Hippocampal formation (tissue), 2 donors: ENCODE results near the gene TRNP1.
A peak's percentile ranks its signal among the peaks of the same experiment; 100 is the strongest.
"Not testable (repeated sequence)": the region's sequence is repeated elsewhere in the genome, so short reads cannot be mapped to it uniquely, and the experiment has no call there.

Experiments used
- DNase-seq, 2 donors: peaks; one replicate each; lab custom pipeline; 2025; lab: John Stamatoyannopoulos, UW

Gene TRNP1, protein sequence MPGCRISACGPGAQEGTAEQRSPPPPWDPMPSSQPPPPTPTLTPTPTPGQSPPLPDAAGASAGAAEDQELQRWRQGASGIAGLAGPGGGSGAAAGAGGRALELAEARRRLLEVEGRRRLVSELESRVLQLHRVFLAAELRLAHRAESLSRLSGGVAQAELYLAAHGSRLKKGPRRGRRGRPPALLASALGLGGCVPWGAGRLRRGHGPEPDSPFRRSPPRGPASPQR

GRCh38 chr1:26993237-26994019 lies at the start of gene TRNP1:
TSS of gene TRNP1 (plus strand) at chr1:26993692. CDS start at chr1:26993787, 95 bp downstream.
- DNase-seq, result peak in 1 of 2 donors; percentile 48

GRCh38 chr1:26945138-26945537 lies 48.4 kb upstream of the TRNP1 start:
- DNase-seq, result no peak

DNA sequence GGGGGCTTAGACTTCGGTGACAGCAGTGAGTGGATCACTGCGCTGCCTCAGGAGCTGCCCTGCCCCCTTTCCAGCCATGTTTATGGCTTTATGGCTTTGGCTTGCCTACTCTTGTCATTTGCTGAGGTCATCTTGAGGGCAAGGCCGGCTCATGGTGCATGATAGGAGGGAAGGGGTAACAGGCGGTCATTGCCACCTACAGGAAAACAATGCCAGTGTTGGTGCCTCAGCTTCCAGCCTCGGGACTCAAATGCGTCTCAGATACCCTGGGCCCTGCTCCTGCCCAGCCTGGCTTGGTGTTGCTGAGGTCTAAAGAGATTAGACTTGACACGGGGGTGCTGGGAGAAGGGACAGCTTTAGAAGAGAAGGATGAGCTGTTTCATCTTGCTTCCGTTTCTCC lies 47.8 kb upstream of the TRNP1 start:
- DNase-seq, result no peak

DNA sequence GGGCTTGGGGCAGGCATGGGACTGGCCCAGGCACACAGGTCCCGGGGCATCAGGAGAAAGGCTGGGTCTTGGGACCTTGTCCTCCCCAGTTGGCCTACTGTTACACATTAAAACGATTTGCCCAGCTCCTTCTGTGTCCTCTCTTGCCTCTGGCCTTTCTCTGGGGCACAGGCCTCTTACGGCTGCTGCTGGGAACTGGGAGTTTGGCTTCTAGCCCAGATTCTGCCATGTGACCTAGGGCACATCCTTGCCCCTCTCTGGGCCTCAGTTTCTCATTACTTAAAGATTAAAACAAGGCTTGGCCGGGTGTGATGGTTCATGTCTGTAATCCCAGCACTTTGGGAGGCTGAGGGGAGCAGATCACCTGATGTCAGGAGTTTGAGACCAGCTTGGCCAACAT lies 47.2 kb upstream of the TRNP1 start:
- no peak for DNase-seq

- DNase-seq, result not testable (repeated sequence)
These were observed 44.8 kb upstream of the TRNP1 start for GRCh38 chr1:26948725-26949057.

- DNase-seq, result no peak
These were observed 44.1 kb upstream of the TRNP1 start for GRCh38 chr1:26949266-26949925.

DNA sequence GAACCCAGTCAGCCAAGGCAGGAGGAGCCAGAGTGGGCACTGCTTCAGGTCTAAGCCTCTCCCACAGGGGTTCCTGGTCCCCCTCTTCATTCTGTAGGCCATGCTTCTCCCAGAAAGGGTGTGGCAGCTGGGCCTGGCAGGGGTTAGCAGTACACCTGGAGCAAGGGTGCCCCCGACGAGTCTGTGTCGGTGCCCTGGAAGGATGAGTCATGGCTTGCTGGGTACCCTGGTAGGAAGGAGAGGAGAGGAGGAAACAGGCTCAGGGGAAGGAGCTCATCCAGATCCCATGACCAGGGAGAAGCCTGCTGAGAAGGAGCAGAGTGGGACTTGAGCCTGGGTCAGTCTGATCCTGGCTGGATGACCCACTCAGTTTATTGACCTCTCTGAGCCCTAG lies 43.6 kb upstream of the TRNP1 start:
- DNase-seq, result no peak

DNA sequence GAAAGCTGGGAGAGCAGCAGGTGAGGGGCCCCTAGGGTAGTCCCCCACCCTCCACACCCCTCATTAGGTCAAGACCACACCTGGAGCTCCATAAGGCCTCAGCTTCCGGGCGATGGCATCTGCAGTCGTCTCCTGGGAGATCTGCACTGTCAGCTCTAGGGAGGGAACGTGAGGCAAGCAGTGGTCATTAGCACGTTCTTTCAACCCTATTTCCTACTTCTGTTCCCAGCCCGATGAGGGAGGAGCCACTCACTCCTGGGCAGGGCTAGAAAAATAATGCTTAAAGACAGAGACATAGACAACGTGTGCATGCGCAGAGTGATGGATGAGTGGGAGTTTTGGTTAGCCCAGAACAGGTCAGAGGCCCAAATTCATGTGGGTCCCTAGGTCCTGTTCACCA lies 42.9 kb upstream of the TRNP1 start:
- no peak for DNase-seq

DNA sequence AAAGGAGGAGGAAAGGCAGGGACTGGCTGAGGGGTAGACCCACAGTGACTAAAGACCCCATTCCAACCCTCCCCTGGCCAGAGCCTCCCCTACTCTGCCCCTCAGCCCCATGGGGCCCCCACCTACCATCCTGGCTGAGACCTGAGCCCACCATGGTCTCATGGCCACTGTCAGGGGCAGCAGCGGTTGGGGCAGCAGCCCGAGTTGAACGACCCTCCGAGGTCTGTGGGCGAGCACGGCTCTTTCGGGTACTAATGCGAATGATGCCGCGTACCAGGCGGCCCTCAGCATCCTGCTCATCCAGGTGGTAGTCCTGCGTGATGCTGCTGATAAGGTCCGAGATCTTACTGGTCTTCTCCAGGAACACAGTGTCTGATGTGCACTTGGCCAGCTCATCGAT lies 42.3 kb upstream of the TRNP1 start:
- DNase-seq, result no peak

- no peak for DNase-seq
These were observed 41.5 kb upstream of the TRNP1 start for GRCh38 chr1:26951821-26952497.

- no peak for DNase-seq
These were observed 40.1 kb upstream of the TRNP1 start for GRCh38 chr1:26953374-26953773.

DNA sequence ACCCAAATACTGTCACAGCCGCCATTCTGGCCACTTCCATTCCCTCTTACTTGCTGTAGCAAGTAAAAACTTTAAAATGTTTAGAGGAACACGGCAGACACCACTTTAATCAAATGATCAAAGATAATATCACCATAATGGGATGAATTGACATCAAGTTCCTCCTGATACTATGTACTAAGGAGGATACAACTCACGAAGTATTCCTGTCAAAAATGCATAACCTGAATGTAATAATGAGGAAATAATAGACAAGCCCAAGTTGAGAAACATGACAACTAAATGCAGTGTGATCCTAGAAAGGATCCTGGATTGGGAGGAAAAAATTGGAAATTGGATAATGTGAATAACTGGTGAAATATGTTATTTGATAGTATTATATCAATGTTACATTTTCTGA lies 37.2 kb upstream of the TRNP1 start:
- no peak for DNase-seq

DNA sequence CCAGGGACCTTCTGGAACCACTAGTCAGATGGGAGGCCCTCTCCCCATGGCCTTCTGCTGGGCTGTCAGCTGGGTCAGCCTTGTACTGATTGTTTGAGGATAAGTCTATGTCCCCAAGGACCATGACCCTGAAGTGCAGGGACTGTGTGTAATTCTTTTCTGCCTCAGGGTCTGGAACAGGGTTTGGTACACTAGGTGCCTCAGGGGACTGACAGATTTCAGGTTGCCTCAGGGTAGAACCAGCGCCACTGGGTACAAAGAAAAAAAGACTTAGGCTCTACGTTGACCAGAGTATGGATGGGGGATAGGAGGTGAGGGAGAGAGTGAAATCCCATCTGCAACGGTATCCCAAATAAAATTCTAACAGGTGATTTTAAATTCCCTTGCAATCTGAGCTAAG lies 36.2 kb upstream of the TRNP1 start:
- no peak for DNase-seq

GRCh38 chr1:26959270-26959669 lies 34.2 kb upstream of the TRNP1 start:
- DNase-seq, result no peak

GRCh38 chr1:26959722-26960624 lies 33.5 kb upstream of the TRNP1 start, which contains the start of gene KDF1:
TSS of gene KDF1 (minus strand) at chr1:26960468. CDS start at chr1:26952380, 8,088 bp downstream.
- DNase-seq, result no peak

DNA sequence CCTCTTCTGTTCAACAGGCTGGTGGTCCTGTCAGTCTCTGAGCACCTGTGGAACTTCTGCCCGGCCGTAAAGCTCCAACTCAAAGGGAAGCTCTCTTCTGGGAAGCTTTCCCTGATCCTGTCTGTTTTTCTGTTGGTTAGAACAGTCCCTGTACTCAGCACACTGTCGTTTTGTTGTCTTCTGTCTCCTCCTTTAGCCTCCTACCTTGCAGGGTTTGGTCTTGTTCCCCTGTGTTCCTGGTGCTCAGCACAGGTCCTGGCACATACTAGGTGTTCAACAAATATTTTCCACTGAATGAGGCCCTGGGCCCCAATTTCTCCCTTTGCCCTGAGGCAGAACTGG lies 32.9 kb upstream of the TRNP1 start:
- no peak for DNase-seq

- no peak for DNase-seq
These were observed 31.7 kb upstream of the TRNP1 start for GRCh38 chr1:26961826-26962225.

DNA sequence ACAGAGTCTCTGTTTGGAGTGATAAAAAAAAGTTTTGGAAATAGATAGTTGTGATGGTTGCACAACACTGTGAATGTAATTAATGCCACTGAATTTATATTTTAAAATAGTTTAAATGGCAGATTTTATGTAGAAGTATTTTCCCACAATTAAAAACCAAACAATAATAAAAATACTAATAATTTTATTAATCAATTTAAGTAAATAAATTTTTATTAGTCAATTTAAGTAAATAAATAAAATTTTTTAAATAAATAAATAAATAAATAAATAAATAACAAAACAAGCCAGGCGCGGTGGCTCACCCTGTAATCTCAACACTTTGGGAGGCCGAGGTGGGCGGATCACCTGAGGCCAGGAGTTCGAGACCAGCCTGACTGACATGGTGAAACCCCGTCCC lies 28.3 kb upstream of the TRNP1 start:
- no peak for DNase-seq

DNA sequence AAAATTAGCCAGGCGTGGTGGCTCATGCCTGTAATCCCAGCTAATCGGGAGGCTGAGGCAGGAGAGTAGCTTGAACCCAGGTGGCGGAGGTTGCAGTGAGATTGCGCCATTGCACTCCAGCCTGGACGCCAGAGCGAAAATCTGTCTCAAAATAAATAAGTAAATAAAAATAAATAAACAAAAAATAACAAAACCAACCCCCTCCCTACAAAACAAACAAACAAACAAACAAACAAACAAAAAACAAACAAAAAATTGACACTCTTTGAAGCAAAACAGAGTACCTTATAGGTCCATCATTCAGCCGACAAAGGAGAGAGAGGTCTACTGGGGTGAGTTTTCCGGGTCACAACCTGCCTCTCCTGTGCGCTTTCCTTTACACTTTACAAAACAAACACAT lies 27.9 kb upstream of the TRNP1 start:
- DNase-seq, result no peak

GRCh38 chr1:26970810-26971209 lies 22.7 kb upstream of the TRNP1 start:
- no peak for DNase-seq

- no peak for DNase-seq
These were observed 21.9 kb upstream of the TRNP1 start for GRCh38 chr1:26971590-26971989.

DNA sequence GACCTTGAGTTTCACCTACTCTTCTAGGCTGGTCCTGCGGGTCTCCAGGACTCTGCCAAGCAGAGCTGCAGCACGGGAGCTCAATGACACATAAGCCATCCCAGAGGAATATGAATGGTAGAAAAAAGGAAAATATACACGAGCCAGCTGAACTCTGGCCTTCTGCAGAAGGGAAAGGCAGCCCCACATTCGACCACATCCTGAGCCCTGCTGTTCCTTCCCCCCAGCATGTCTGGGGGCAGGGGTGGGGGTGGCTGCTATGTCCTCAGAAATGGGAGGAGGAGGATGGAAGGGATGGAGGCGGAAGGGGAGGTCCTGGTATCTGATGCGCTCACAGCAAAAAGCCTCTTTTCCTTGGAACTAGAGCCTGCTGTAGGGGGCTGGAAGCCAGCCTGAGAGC lies 21.1 kb upstream of the TRNP1 start:
- DNase-seq, result no peak
